Stimulated activated naive B cell treated with anti-CD40 and anti-IgM and Interleukin-4, amounts not matched to agents 10 μg/mL and 1 μg/mL and 100 μg/mL, for 72 hours (primary cell): Measurements from ENCODE around the gene MACO1.
"Not testable (repeated sequence)": the region's sequence is repeated elsewhere in the genome, so short reads cannot be mapped to it uniquely, and the experiment has no call there.

Experiments
- ATAC-seq, 2 donors: fragments of 150-1000 bp; cut with Tn5 transposase; replicated peaks; 2 replicates each; pipeline ENCODE4 v1.10.0; 2021; ENCODE audit warnings: moderate library complexity in 1 of 2
- DNase-seq: peaks from one replicate; pipeline ENCODE4 v3.0.0; 2021
- H3K27ac Mint-ChIP-seq: one replicate; pipeline ENCODE4 v1.8.0; 2022; ENCODE audit warnings: mild to moderate bottlenecking, mixed read lengths
- H3K27me3 Mint-ChIP-seq, 2 donors: one replicate each; pipeline ENCODE4 v1.8.0; 2022; ENCODE audit warnings: mixed read lengths in 2 of 2
- H3K36me3 Mint-ChIP-seq, 2 donors: one replicate each; pipeline ENCODE4 v1.8.0; 2022; ENCODE audit warnings: mixed read lengths in 2 of 2, mild to moderate bottlenecking in 1 of 2
- H3K4me1 Mint-ChIP-seq, 2 donors: one replicate each; pipeline ENCODE4 v1.8.0; 2022; ENCODE audit warnings: mixed read lengths in 2 of 2, mild to moderate bottlenecking in 1 of 2
- H3K4me3 Mint-ChIP-seq, 2 donors: one replicate each; pipeline ENCODE4 v1.8.0; 2022; ENCODE audit warnings: mild to moderate bottlenecking in 2 of 2, mixed read lengths in 2 of 2, moderate library complexity in 1 of 2
- H3K9me3 Mint-ChIP-seq, 2 donors: one replicate each; pipeline ENCODE4 v1.8.0; 2022; ENCODE audit warnings: mixed read lengths in 2 of 2, mild to moderate bottlenecking in 1 of 2

MACO1 gene

DNA sequence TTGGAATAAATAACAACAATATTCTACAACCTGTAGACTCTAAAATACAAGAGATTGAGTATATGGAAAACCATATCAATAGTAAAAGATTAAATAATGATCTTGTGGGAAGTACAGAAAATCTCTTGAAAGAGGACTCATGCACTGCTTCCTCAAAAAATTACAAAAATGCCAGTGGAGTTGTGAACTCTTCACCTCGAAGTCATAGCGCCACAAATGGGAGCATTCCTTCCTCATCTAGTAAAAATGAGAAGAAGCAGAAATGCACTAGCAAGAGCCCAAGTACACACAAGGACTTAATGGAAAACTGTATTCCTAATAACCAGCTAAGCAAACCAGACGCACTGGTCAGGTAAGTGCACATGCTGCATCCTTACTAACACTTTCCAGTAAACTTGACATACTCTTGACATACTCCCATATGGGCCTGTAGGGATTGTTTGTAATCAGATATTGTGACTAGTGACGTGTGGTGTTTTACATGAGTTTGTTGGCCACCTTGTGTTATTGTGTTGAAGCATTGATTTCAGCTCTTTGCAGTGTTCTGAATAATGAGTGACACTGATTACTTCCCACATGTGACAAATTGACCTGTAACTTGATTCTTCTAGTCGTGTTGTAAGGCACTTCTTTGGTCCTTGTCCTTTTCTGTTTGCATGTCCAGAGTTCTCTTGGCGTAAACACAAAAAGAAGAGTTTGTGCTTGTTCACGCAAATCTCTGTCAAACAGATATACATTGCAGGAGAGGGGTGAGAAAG, 28.0 kb downstream of the MACO1 start:
- DNase-seq (no peak), ATAC-seq (no peak)
- Mint-ChIP-seq H3K4me1 (peaks cover 0 to 2% of the 10 kb centered on the region in 2 donors), H3K9me3 (no peaks in the 10 kb centered on the region), H3K4me3 (no peak overlapping the region), H3K27me3 (no peaks in the 10 kb centered on the region), H3K36me3 (peaks cover 33 to 56% of the 10 kb centered on the region in 2 donors), H3K27ac (no peak overlapping the region)

DNA sequence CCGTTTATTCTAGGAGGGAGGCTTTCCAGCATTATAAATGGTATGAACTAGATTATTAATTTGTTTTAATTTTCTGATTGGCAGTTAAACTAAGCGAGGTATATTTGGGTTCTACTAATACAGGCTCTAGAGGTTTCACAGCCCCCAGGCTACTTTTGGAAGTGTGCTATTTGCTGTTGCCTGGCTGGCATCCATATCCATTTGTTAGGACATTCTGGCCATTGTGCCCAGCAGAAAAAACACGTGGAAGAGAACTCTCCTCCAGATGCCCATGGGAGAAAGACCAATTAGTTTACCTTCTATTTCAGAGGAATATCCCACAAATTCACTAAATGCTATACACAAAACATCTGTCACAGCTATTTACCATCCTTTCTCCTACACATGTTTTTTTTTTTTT, 29.3 kb downstream of the MACO1 start:
- peaks cover 0 to 2% of the 10 kb centered on the region in 2 donors for H3K4me1 Mint-ChIP-seq
- no peak for DNase-seq
- ATAC-seq, result no peak
- H3K27ac Mint-ChIP-seq, result no peak overlapping the region
- H3K4me3 Mint-ChIP-seq, result no peak overlapping the region
- peaks cover 33 to 58% of the 10 kb centered on the region in 2 donors for H3K36me3 Mint-ChIP-seq
- H3K27me3 Mint-ChIP-seq, result no peaks in the 10 kb centered on the region
- H3K9me3 Mint-ChIP-seq, result no peaks in the 10 kb centered on the region

DNA sequence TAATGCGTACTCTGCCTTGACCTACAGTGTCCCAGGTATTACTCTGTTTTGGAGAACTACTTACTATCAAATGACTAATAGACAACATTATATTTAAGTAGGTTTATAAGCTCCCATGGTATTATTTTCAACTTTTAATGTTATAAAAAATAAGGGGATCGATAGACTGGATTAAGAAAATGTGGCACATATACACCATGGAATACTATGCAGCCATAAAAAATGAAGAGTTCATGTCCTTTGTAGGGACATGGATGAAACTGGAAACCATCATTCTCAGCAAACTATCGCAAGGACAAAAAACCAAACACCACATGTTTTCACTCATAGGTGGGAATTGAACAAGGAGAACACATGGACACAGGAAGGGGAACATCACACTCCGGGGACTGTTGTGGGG, 30.1 kb downstream of the MACO1 start:
- peaks cover 36 to 59% of the 10 kb centered on the region in 2 donors for H3K36me3 Mint-ChIP-seq
- not testable (repeated sequence) for H3K9me3 Mint-ChIP-seq, ATAC-seq, H3K27me3 Mint-ChIP-seq, H3K27ac Mint-ChIP-seq, H3K4me3 Mint-ChIP-seq, DNase-seq, H3K4me1 Mint-ChIP-seq

DNA sequence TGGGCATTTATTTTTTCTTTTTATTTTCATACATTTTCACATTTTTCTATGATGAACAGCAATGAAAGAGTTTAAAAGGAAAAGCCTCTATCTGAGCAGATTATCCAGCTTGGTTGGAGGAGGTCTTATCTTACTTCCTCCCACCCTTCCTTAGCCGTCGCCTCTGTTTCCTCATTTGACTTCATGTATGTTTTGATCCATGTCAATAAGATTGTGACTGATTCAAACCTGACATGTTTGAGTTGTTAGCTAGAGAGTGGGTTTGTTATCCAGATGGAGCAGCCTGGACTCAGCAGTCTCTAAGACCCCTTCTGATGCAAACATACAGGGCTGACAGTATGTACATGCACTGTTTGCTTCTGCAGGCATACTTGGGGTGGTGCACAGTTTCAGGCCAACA, 31.2 kb downstream of the MACO1 start:
- DNase-seq (no peak), ATAC-seq (no peak)
- peaks cover 0 to 4% of the 10 kb centered on the region in 2 donors for H3K4me1 Mint-ChIP-seq
- H3K36me3 Mint-ChIP-seq, result peaks cover 33 to 53% of the 10 kb centered on the region in 2 donors
- no peak overlapping the region for H3K4me3 Mint-ChIP-seq
- H3K27me3 Mint-ChIP-seq, result no peaks in the 10 kb centered on the region
- no peaks in the 10 kb centered on the region for H3K9me3 Mint-ChIP-seq
- no peak overlapping the region for H3K27ac Mint-ChIP-seq

DNA sequence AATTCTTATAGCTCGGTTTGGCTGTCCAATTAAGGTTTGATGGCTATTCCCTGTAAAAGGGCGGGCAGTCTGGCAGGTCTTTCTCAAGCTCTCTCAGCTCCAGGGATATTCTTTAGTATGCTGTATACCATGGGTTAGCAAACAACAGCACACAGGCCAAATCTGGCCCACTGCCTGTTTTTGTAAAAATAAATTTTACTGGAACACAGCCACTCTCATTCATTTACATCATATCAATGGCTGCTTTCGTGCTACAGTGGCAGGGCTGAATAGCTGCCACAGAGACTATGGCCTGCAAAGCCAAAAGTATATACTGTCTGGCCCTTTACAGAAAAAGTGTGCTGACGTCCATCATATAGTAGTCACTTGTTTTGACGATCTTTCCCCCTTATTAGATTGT, 32.0 kb downstream of the MACO1 start:
- DNase-seq (no peak), ATAC-seq (no peak)
- H3K4me1 Mint-ChIP-seq, result peaks cover 0 to 4% of the 10 kb centered on the region in 2 donors
- no peak overlapping the region for H3K27ac Mint-ChIP-seq
- no peak overlapping the region for H3K4me3 Mint-ChIP-seq
- H3K9me3 Mint-ChIP-seq, result no peaks in the 10 kb centered on the region
- no peaks in the 10 kb centered on the region for H3K27me3 Mint-ChIP-seq
- H3K36me3 Mint-ChIP-seq, result peaks cover 34 to 52% of the 10 kb centered on the region in 2 donors

DNA sequence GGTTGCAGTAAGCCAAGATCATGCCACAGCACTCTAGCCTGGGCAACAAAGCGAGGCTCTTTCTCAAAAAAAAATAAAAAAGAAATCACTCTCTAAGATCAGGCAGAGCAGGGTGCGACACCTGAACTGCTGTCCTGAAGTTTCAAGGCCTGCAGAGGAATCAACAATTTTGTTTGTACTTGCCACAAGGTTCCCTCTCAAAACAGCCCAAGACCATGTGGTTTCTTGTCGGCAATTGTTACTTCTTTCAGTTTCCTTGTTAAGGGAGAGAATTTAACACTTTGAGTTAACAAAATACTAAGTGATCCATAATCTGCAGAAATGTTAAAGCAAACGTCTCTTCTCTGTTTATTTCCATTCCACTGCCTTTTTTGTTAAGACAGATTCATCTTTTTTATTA, 36.5 kb downstream of the MACO1 start:
- no peaks in the 10 kb centered on the region for H3K27me3 Mint-ChIP-seq
- peaks cover 2 to 6% of the 10 kb centered on the region in 2 donors for H3K4me1 Mint-ChIP-seq
- peaks cover 17 to 40% of the 10 kb centered on the region in 2 donors for H3K36me3 Mint-ChIP-seq
- no peaks in the 10 kb centered on the region for H3K9me3 Mint-ChIP-seq
- H3K4me3 Mint-ChIP-seq, result no peak overlapping the region
- no peak overlapping the region for H3K27ac Mint-ChIP-seq
- DNase-seq, result no peak
- ATAC-seq, result no peak

DNA sequence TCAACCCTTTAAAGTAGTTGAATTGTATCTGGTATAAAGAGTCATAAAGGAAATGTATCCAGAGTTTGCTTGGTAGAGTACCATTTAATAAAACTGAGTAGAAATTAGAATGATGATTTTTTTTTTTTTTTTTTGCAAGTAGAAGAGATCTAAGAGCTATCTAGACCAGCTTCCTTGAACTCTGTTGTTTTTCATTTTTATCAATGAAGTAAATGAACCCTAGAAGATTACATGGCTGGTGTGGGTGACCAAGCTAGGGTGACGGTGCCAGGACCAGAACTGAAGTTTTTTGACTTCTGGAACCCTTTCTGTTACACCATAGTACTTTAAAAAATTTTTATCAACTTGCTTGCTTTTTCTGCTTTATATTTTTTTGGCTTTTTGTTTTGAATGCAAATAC, 36.9 kb downstream of the MACO1 start:
- H3K9me3 Mint-ChIP-seq, result no peaks in the 10 kb centered on the region
- H3K36me3 Mint-ChIP-seq, result peaks cover 21 to 40% of the 10 kb centered on the region in 2 donors
- DNase-seq, result no peak
- no peak overlapping the region for H3K4me3 Mint-ChIP-seq
- no peak overlapping the region for H3K27ac Mint-ChIP-seq
- no peak for ATAC-seq
- H3K4me1 Mint-ChIP-seq, result peaks cover 5 to 10% of the 10 kb centered on the region in 2 donors
- H3K27me3 Mint-ChIP-seq, result no peaks in the 10 kb centered on the region

DNA sequence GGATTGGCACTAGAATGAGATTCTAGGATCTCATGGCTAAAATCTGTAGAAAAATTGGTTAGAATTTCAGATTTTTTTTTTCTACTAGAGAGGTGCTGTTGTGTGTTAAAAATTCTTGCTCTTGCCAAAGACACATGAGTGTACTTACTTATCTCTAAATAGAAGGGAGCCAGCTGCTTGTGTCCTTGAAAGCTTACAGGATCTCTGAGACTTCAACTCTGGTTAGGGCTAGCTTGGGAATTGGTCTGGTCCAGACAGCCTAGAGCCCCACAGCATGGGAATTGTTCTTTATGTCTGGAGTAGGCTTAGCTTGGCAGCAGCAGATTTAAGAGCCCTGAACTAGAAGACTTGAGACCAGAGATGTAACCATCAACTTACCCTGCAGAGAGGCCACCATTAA, 37.3 kb downstream of the MACO1 start:
- Mint-ChIP-seq H3K27me3 (no peaks in the 10 kb centered on the region), H3K27ac (no peak overlapping the region), H3K4me1 (peaks cover 5 to 15% of the 10 kb centered on the region in 2 donors), H3K36me3 (peaks cover 21 to 39% of the 10 kb centered on the region in 2 donors), H3K4me3 (no peak overlapping the region), H3K9me3 (no peaks in the 10 kb centered on the region)
- DNase-seq, result no peak
- ATAC-seq, result no peak

DNA sequence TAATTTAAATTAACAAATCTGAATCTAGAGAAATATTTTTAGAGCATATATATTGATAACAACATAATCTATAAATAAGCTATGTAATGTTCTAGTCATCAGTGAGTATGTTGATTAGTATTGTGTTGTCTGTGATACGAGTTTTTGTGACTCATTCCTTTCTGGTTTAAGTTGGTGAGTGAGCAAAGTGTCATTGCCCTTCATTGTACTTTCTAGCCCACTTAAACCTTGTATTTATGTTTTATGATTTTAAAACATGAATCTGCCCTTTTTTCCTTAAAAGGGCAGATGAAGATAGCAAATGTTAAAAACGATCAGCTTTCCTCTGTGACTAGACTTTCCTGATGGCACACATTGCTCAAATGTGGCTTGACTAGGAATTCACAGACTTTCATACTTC, 38.5 kb downstream of the MACO1 start:
- peaks cover 11 to 26% of the 10 kb centered on the region in 2 donors for H3K4me1 Mint-ChIP-seq
- no peak for ATAC-seq

DNA sequence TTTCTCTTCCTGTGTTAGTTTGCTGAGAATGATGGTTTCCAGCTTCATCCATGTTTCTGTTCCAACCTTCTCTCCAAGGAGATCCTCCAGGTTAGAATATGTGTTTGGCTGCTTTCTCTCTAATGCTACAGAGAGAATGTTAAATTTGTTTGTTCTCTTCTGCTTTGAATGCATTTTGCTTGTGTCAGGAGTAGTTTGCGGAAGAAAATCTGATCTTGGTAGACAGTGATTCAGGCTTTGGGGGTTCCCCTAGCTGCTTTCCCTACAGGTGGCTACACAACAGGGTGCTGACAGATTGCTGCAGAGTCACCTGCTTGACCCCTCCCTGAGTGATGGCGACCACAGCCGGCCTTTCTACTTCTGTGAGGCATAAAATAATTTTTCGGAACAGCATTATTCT, 41.8 kb downstream of the MACO1 start:
- H3K4me1 Mint-ChIP-seq, result peaks cover 24 to 53% of the 10 kb centered on the region in 2 donors
- ATAC-seq, result no peak

More for the DNA sequence above, 38.5 kb downstream of the MACO1 start:
- peaks cover 16 to 31% of the 10 kb centered on the region in 2 donors for H3K36me3 Mint-ChIP-seq
- no peak overlapping the region for H3K27ac Mint-ChIP-seq
- no peak for DNase-seq
- H3K27me3 Mint-ChIP-seq, result no peaks in the 10 kb centered on the region
- no peak overlapping the region for H3K4me3 Mint-ChIP-seq
- H3K9me3 Mint-ChIP-seq, result no peaks in the 10 kb centered on the region

DNA sequence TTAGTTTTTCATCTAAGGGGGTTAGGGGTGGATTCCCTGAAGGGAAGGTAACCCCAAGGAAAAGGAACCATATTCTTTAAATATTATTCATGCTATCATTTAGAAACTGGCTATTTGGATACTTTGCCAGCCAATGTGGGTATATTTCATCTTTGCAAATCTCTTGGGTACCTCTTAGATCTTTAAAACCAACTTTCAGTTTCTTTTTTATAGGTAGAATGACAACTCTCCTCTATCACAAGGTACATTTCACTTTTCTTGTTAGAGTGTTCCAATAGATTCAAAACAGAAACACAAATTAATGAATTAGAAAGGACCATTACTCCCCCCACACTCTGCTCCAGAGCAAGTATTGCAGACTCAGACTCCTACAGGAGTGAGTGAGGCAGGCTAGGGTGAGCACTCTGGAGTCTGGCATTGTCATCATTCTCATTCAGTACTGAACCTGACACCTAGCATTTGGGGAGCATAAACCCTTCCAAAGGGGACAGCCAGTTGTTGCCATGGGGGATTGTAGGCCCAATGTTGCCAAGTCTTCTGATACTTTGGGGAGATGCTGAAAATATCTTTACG, 43.0 kb downstream of the MACO1 start:
- peaks cover 7 to 24% of the 10 kb centered on the region in 2 donors for H3K36me3 Mint-ChIP-seq
- DNase-seq, result no peak
- H3K4me1 Mint-ChIP-seq, result peaks cover 24 to 50% of the 10 kb centered on the region in 2 donors
- H3K27me3 Mint-ChIP-seq, result no peaks in the 10 kb centered on the region
- H3K4me3 Mint-ChIP-seq, result peak overlapping the region in 1 of 2 donors; percentile 36
- peak overlapping the region; percentile 86 for H3K27ac Mint-ChIP-seq
- ATAC-seq, result peak; percentile 59 to 64
- H3K9me3 Mint-ChIP-seq, result no peaks in the 10 kb centered on the region

More for the DNA sequence above, 41.8 kb downstream of the MACO1 start:
- peaks cover 12 to 32% of the 10 kb centered on the region in 2 donors for H3K36me3 Mint-ChIP-seq
- no peak for DNase-seq
- H3K27ac Mint-ChIP-seq, result no peak overlapping the region
- no peaks in the 10 kb centered on the region for H3K9me3 Mint-ChIP-seq
- no peak overlapping the region for H3K4me3 Mint-ChIP-seq
- H3K27me3 Mint-ChIP-seq, result no peaks in the 10 kb centered on the region

DNA sequence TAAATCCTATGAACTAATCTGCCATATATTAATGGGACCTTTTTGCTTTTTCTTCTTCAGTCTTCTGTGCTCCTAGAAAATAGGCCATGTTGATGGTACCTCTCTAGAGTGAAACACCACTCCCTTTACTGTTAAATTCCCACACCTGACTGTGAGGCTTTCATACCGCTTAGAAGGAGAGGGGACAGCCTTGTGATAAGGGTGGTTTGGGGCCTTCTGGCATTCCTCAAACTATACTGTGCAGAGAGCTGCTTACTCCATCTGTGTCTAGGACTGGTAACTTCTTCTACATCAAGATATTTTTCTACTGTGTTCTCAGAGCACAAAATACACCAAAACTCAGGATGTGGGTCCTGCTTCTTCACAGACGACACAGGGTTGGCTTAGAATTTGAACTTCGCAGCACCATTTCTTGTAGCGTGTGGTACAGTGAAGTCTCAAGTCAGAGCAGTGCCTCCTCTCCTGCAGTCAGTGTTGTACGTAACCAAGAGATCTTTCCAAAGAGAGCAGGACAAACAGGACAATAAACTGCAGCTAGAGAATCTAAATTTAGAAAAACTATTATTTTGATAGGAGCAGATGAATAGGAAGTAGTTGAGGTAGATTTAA, 43.8 kb downstream of the MACO1 start:
- H3K9me3 Mint-ChIP-seq, result no peaks in the 10 kb centered on the region
- H3K4me1 Mint-ChIP-seq, result peaks cover 24 to 50% of the 10 kb centered on the region in 2 donors
- peaks cover 9 to 24% of the 10 kb centered on the region in 2 donors for H3K36me3 Mint-ChIP-seq
- peak overlapping the region; percentile 25 for H3K27ac Mint-ChIP-seq
- H3K4me3 Mint-ChIP-seq, result no peak overlapping the region
- no peak for DNase-seq
- no peak for ATAC-seq
- H3K27me3 Mint-ChIP-seq, result no peaks in the 10 kb centered on the region

DNA sequence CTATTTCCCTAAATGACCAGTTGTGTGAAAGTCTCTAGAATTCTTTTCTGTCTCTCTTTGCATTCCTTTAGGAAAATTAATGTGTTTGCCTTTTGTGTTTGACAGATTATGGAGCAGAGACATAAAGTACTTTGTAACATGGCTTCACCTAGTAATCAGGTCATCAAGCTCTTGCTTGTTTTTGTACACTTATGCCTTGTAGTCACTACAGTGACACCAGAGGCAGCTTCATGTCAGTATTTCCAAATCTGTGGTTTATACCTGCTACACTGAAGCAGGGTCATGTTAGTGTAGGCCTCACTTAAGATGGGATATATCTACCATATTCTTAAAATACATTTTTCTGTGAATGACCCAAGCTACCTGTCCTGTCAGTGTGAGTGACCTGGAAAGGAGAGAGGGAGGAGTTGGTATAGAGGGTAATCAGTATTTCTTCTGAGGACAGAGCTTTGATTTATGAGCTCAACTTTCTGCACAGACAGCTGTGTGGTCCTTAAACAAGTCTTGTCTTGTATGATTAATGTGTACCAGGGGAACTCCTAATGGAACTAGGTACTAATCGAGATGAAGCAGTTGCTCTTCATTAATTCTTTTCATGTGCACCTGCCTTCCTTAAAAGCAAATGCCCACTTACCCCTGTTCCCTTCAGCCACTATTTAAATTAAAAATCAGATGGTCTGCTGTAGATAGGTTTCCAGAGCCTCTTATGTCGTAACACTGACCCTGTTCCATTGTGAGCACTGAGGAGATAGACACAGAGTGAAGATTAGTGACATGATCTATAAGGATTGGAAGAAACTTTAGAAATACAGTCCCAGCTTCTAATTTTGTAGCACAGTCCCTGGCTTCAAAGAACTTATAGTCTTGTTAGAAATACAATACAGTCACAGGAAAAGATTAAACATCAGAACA, 45.7 kb downstream of the MACO1 start:
- ATAC-seq, result no peak
- Mint-ChIP-seq H3K4me3 (peak overlapping the region in 1 of 2 donors; percentile 5), H3K9me3 (no peaks in the 10 kb centered on the region), H3K27ac (peak overlapping the region; percentile 31), H3K4me1 (peaks cover 24 to 51% of the 10 kb centered on the region in 2 donors), H3K36me3 (peaks cover 9 to 16% of the 10 kb centered on the region in 2 donors), H3K27me3 (no peaks in the 10 kb centered on the region)
- DNase-seq, result no peak
